Hepatocyte (in vitro differentiated cells): ENCODE measurements around the gene APOL1. TPM values are rescaled to one million over a fixed set of nuclear protein-coding genes. Genes with fewer than 3 reads are reported as not detected.

Experiments
- DNase-seq: peaks from one replicate; pipeline ENCODE4 v3.0.0-alpha.2; 2016; ENCODE audit warnings: low spot score
- H2AFZ ChIP-seq: fragments of 200-600 bp; sonication (generic); 2 replicates; pipeline ENCODE4 v1.6.0; 2016; ENCODE audit warnings: antibody characterized with exemption, mild to moderate bottlenecking
- H3K27ac ChIP-seq: fragments of 200-600 bp; sonication (generic); 2 replicates; pipeline ENCODE4 v1.5.1; 2016; ENCODE audit warnings: mild to moderate bottlenecking
- H3K27me3 ChIP-seq: fragments of 200-600 bp; sonication (generic); 2 replicates; pipeline ENCODE4 v1.6.1; 2016
- H3K36me3 ChIP-seq: fragments of 200-600 bp; sonication (generic); replicated peaks from 2 replicates; pipeline ENCODE4 v1.5.1; 2016; ENCODE audit warnings: low read depth; ENCODE audit not compliant: insufficient read depth
- H3K4me1 ChIP-seq: fragments of 200-600 bp; sonication (generic); 2 replicates; pipeline ENCODE4 v1.5.1; 2016; ENCODE audit warnings: mild to moderate bottlenecking, moderate library complexity; ENCODE audit not compliant: insufficient read depth
- H3K4me2 ChIP-seq: fragments of 200-600 bp; sonication (generic); 2 replicates; pipeline ENCODE4 v1.6.0; 2016
- H3K4me3 ChIP-seq: fragments of 200-600 bp; sonication (generic); 2 replicates; pipeline ENCODE4 v1.5.1; 2016; ENCODE audit warnings: mild to moderate bottlenecking
- H3K79me2 ChIP-seq: fragments of 200-600 bp; sonication (generic); 2 replicates; pipeline ENCODE4 v1.6.0; 2017; ENCODE audit warnings: mild to moderate bottlenecking
- H3K9me2 ChIP-seq: fragments of 200-600 bp; sonication (generic); replicated peaks from 2 replicates; pipeline ENCODE4 v1.6.0; 2017; ENCODE audit warnings: mild to moderate bottlenecking; ENCODE audit not compliant: insufficient read depth
- H3K9me3 ChIP-seq: fragments of 200-600 bp; sonication (generic); 2 replicates; pipeline ENCODE4 v1.5.1; 2016; ENCODE audit warnings: low read depth, mild to moderate bottlenecking
- H4K20me1 ChIP-seq: fragments of 200-600 bp; sonication (generic); 2 replicates; pipeline ENCODE4 v1.6.0; 2016; ENCODE audit warnings: mild to moderate bottlenecking; ENCODE audit not compliant: insufficient read depth, poor library complexity, severe bottlenecking
- CTCF ChIP-seq: fragments of 200-600 bp; sonication (generic); IDR thresholded peaks from 2 replicates; pipeline ENCODE4 v1.5.1; 2016; ENCODE audit warnings: antibody characterized with exemption, mild to moderate bottlenecking; ENCODE audit not compliant: poor library complexity
- EZH2 ChIP-seq: fragments of 200-600 bp; sonication (generic); IDR thresholded peaks from 2 replicates; pipeline ENCODE4 v1.6.1; 2016; ENCODE audit warnings: antibody characterized with exemption, mild to moderate bottlenecking, borderline replicate concordance
- EZH2phosphoT487 ChIP-seq: fragments of 200-600 bp; sonication (generic); IDR thresholded peaks from one replicate; pipeline ENCODE4 v1.6.1; 2018; ENCODE audit warnings: antibody characterized with exemption, mild to moderate bottlenecking, low read depth, moderate library complexity; ENCODE audit not compliant: unreplicated experiment, severe bottlenecking
- WGBS: methylation state at CpG from one replicate; pipeline ENCODE4 v1.1.6; 2016; ENCODE audit warnings: low lambda C conversion rate; ENCODE audit errors: missing lambda C conversion rate; 5-methylcytosine and 5-hydroxymethylcytosine counted together
- polyA plus RNA-seq: library from polyadenylated mRNA; unstranded; fragments of >200 nt; fragmentation: Nextera tagmentation; extraction: Ambion mirVana; gene quantifications from 2 replicates; pipeline ENCODE4 v1.2.1, GENCODE V29; 2016
- total RNA-seq: library from RNA; depleted of rRNA; stranded (reverse); fragments of >200 nt; gene quantifications from 2 replicates; pipeline ENCODE4 v1.2.3, GENCODE V29; 2014

The APOL1 gene
- total and polyA plus RNA-seq, 2 experiments from 2014 or later: 6.4 to 7.3 TPM

GRCh38 chr22:36274531-36274930, 21.6 kb downstream of the APOL1 start:
- Histone ChIP-seq H3K9me3 (no peaks in the 10 kb centered on the region), H3K27me3 (no peaks in the 10 kb centered on the region), H3K27ac (no peak overlapping the region), H3K9me2 (no peaks in the 10 kb centered on the region), H3K4me3 (no peak overlapping the region), H3K4me1 (no peaks in the 10 kb centered on the region), H3K36me3 (no peaks in the 10 kb centered on the region), H4K20me1 (no peaks in the 10 kb centered on the region), H3K79me2 (no peaks in the 10 kb centered on the region), H3K4me2 (no peak overlapping the region), H2AFZ (no peak overlapping the region)
- no peak for DNase-seq
- WGBS: 94% methylated on average over 5 of the region's 5 CpGs
- no peak for TF ChIP-seq EZH2phosphoT487
- no peak for TF ChIP-seq EZH2
- no peak for TF ChIP-seq CTCF

- H3K4me2 ChIP-seq: no peak overlapping the region
- H3K9me3 ChIP-seq: no peaks in the 10 kb centered on the region
- H3K27ac ChIP-seq: no peak overlapping the region
- H3K4me1 ChIP-seq: no peaks in the 10 kb centered on the region
- no peak overlapping the region for H2AFZ ChIP-seq
- TF ChIP-seq EZH2phosphoT487 (no peak), EZH2 (no peak), CTCF (peak; percentile 71)
- H3K4me3 ChIP-seq: no peak overlapping the region
- no peaks in the 10 kb centered on the region for H4K20me1 ChIP-seq
- no peaks in the 10 kb centered on the region for H3K36me3 ChIP-seq
- H3K79me2 ChIP-seq: no peaks in the 10 kb centered on the region
- peak; percentile 74 for DNase-seq
- no peaks in the 10 kb centered on the region for H3K9me2 ChIP-seq
- H3K27me3 ChIP-seq: no peaks in the 10 kb centered on the region
- 35% methylated on average over 17 of the region's 18 CpGs for WGBS
Observed at GRCh38 chr22:36277482-36278291, 24.8 kb downstream of the APOL1 start.

- WGBS: 79% methylated on average over 8 of the region's 8 CpGs
Observed at GRCh38 chr22:36279219-36279666, 26.3 kb downstream of the APOL1 start.

More at GRCh38 chr22:36279219-36279666, 26.3 kb downstream of the APOL1 start:
- Histone ChIP-seq H3K27ac (no peak overlapping the region), H4K20me1 (no peaks in the 10 kb centered on the region), H3K27me3 (no peaks in the 10 kb centered on the region), H3K4me2 (no peak overlapping the region), H3K9me2 (no peaks in the 10 kb centered on the region), H2AFZ (no peak overlapping the region), H3K9me3 (no peaks in the 10 kb centered on the region), H3K4me3 (no peak overlapping the region), H3K4me1 (no peaks in the 10 kb centered on the region), H3K36me3 (no peaks in the 10 kb centered on the region), H3K79me2 (no peaks in the 10 kb centered on the region)
- TF ChIP-seq EZH2phosphoT487: no peak
- TF ChIP-seq EZH2: no peak
- no peak for TF ChIP-seq CTCF
- no peak for DNase-seq
